Naive thymus-derived CD4-positive, alpha-beta T cell (primary cell): ENCODE measurements around the gene BMAL1. TPM values are rescaled to one million over a fixed set of nuclear protein-coding genes. Genes with fewer than 3 reads are reported as not detected.

Experiments
- ATAC-seq: fragments of 150-1000 bp; cut with Tn5 transposase; 2 replicates; pipeline ENCODE4 v1.10.0; 2021; ENCODE audit warnings: mild to moderate bottlenecking, moderate library complexity
- CTCF ChIA-PET: fragments of 350-600 bp; sonication (Branson Sonifier 250); formaldehyde crosslinking; loops from one replicate; lab custom pipeline; 2021; ENCODE audit warnings: antibody characterized with exemption; lab: Charles Lee
- POLR2A ChIA-PET: fragments of 350-600 bp; sonication (Branson Sonifier 250); formaldehyde crosslinking; loops from one replicate; lab custom pipeline; 2021; ENCODE audit warnings: antibody characterized with exemption, inconsistent platforms; lab: Charles Lee
- DNase-seq, 9 donors: peaks; one replicate each; pipeline versions ENCODE4 v3.0.0 to v3.0.0-alpha.2; 2020 to 2022; ENCODE audit warnings: mixed read lengths in 1 of 9
- H3K27ac ChIP-seq: one replicate; pipeline ENCODE4 v1.7.0; 2013; ENCODE audit warnings: mild to moderate bottlenecking, low read depth, low read length, moderate library complexity
- H3K27me3 ChIP-seq, 2 donors: one replicate each; pipeline ENCODE4 v1.7.0; 2013; ENCODE audit warnings: low read length in 2 of 2, mild to moderate bottlenecking in 2 of 2, moderate library complexity in 2 of 2; ENCODE audit not compliant: control insufficient read depth in 2 of 2, insufficient read depth in 2 of 2
- H3K36me3 ChIP-seq, 3 experiments: 1 replicate in 2 of 3; 2 replicates in 1 of 3; pipeline ENCODE4 v1.7.0; 2013; ENCODE audit warnings: low read length in 3 of 3, mild to moderate bottlenecking in 3 of 3, moderate library complexity in 1 of 3; ENCODE audit not compliant: insufficient read depth in 3 of 3, control insufficient read depth in 2 of 3
- H3K4me1 ChIP-seq, 2 donors: one replicate each; pipeline ENCODE4 v1.7.0; 2013; ENCODE audit warnings: low read length in 2 of 2, mild to moderate bottlenecking in 2 of 2, moderate library complexity in 1 of 2; ENCODE audit not compliant: control insufficient read depth in 2 of 2, insufficient read depth in 2 of 2
- H3K4me3 ChIP-seq: 2 replicates; pipeline ENCODE4 v1.7.0; 2013; ENCODE audit warnings: mild to moderate bottlenecking, low read length
- H3K9me3 ChIP-seq, 3 experiments: 1 replicate in 2 of 3; 2 replicates in 1 of 3; pipeline ENCODE4 v1.7.0; 2013; ENCODE audit warnings: low read length in 3 of 3; ENCODE audit not compliant: control insufficient read depth in 2 of 3
- H3K27ac Mint-ChIP-seq, 9 donors: one replicate each; pipeline ENCODE4 v1.8.0; 2020 to 2022; ENCODE audit warnings: mixed read lengths in 9 of 9, mild to moderate bottlenecking in 8 of 9, moderate library complexity in 5 of 9, inconsistent platforms in 2 of 9
- H3K27me3 Mint-ChIP-seq, 5 donors: one replicate each; pipeline ENCODE4 v1.8.0; 2021 to 2022; ENCODE audit warnings: mixed read lengths in 5 of 5, mild to moderate bottlenecking in 1 of 5
- H3K36me3 Mint-ChIP-seq, 5 donors: one replicate each; pipeline ENCODE4 v1.8.0; 2020 to 2022; ENCODE audit warnings: mixed read lengths in 5 of 5, mild to moderate bottlenecking in 3 of 5, inconsistent platforms in 1 of 5
- H3K4me1 Mint-ChIP-seq, 7 donors: one replicate each; pipeline ENCODE4 v1.8.0; 2020 to 2022; ENCODE audit warnings: mixed read lengths in 7 of 7, mild to moderate bottlenecking in 3 of 7, inconsistent platforms in 1 of 7
- H3K4me3 Mint-ChIP-seq, 10 donors: one replicate each; pipeline ENCODE4 v1.8.0; 2020 to 2022; ENCODE audit warnings: mild to moderate bottlenecking in 10 of 10, mixed read lengths in 10 of 10, moderate library complexity in 6 of 10, inconsistent platforms in 2 of 10
- H3K9me3 Mint-ChIP-seq, 11 donors: one replicate each; pipeline ENCODE4 v1.8.0; 2020 to 2022; ENCODE audit warnings: mixed read lengths in 11 of 11, mild to moderate bottlenecking in 4 of 11, inconsistent platforms in 1 of 11, moderate library complexity in 1 of 11
- intact Hi-C, 2 donors: fragments of 100-400 bp; cut with micrococcal nuclease; formaldehyde crosslinking; loops; one replicate each; pipeline ENCODE4 v1.15.1; 2023
- polyA plus RNA-seq, 2 donors: library from polyadenylated mRNA; unstranded; fragments of 300-500 nt; fragmentation: Illumina TruSeq; gene quantifications; one replicate each; pipeline ENCODE4 v1.2.3, GENCODE V29; 2021
- total RNA-seq, 6 experiments: library from RNA in 5 of 6; stranded (reverse) in 5 of 6; gene quantifications; 1 replicate in 5 of 6; 2 replicates in 1 of 6; pipeline ENCODE4 v1.2.3 and lab custom pipeline; 2021 to 2026

The BMAL1 gene
- total and polyA plus RNA-seq, 7 experiments from 2014 or later: 12.8 to 88.3 (median 47.9) TPM

DNA sequence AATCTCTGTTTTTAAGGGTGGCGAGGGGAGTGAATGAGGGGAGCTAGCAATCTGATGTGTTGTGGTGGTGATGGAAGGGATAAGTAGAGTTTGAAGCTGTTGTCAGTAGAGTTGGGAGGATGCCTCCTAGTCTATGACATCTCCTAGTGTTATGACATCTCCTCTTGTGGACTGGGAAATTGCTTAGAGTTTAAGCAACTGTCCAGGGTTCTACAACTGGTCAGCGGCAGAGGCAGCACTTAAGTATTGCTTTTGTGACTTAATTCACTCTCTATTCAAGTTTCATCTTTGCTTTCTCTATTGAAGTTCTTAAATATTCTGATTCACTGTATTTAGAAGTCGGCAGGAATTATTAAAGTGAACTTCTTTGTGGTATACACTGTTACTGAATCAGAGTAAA, 13.8 kb downstream of the BMAL1 start:
- CTCF ChIA-PET: interaction anchor here (2.5 kb wide), 1 partner anchor 43 kb away, joined by 10 read pairs; no protein-coding TSS in a partner anchor

DNA sequence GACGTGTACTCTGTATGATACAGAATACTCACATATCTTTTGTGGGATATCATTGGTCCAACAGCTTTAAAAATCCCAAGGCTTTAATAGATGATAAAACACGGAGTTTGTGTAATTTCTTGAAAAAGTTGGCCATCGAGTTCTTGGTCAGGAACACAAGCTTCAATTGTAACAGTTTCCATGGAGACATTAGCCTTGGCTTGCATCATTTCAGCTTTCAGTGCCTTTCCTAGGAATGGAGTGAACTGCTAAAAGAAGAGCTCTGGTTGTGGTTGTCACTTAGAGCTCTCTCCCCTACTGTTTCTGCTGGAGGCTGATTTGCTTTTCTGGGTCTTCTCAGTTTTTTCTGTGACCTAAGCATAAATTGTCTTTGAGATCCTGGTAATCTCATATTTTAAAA, 14.2 kb downstream of the BMAL1 start:
- peaks cover 37 to 44% of the 10 kb centered on the region in 2 donors for H3K4me1 ChIP-seq
- Mint-ChIP-seq H3K4me3 (no peak overlapping the region), H3K27me3 (no peaks in the 10 kb centered on the region), H3K36me3 (peaks cover 0 to 13% (median 0%) of the 10 kb centered on the region in 5 donors), H3K4me1 (peaks cover 47 to 94% (median 69%) of the 10 kb centered on the region in 7 donors), H3K27ac (no peak overlapping the region), H3K9me3 (no peaks in the 10 kb centered on the region)
- no peak overlapping the region for H3K4me3 ChIP-seq
- H3K36me3 ChIP-seq: no peaks in the 10 kb centered on the region
- DNase-seq (no peak), ATAC-seq (no peak)
- ChIA-PET CTCF (interaction anchor here (2.5 kb wide), 1 partner anchor 43 kb away, joined by 10 read pairs; no protein-coding TSS in a partner anchor), POLR2A (interaction anchor here (2.5 kb wide), 1 partner anchor 13 kb away, joined by 11 read pairs; no protein-coding TSS in a partner anchor)
- no peaks in the 10 kb centered on the region for H3K9me3 ChIP-seq
- H3K27ac ChIP-seq: no peak overlapping the region
- intact Hi-C loops: no loop called here
- no peaks in the 10 kb centered on the region for H3K27me3 ChIP-seq

More for the DNA sequence above, 13.8 kb downstream of the BMAL1 start:
- POLR2A ChIA-PET: interaction anchor here (2.5 kb wide), 1 partner anchor 12 kb away, joined by 11 read pairs; no protein-coding TSS in a partner anchor
- Histone ChIP-seq H3K4me3 (no peak overlapping the region), H3K27me3 (no peaks in the 10 kb centered on the region), H3K36me3 (no peaks in the 10 kb centered on the region), H3K27ac (no peak overlapping the region), H3K4me1 (peaks cover 34 to 43% of the 10 kb centered on the region in 2 donors), H3K9me3 (no peaks in the 10 kb centered on the region)
- intact Hi-C loops: no loop called here
- H3K27ac Mint-ChIP-seq: no peak overlapping the region
- no peak for DNase-seq
- peaks cover 0 to 13% (median 0%) of the 10 kb centered on the region in 5 donors for H3K36me3 Mint-ChIP-seq
- no peaks in the 10 kb centered on the region for H3K9me3 Mint-ChIP-seq
- H3K27me3 Mint-ChIP-seq: no peaks in the 10 kb centered on the region
- no peak overlapping the region for H3K4me3 Mint-ChIP-seq
- peaks cover 51 to 94% (median 69%) of the 10 kb centered on the region in 7 donors for H3K4me1 Mint-ChIP-seq
- no peak for ATAC-seq

DNA sequence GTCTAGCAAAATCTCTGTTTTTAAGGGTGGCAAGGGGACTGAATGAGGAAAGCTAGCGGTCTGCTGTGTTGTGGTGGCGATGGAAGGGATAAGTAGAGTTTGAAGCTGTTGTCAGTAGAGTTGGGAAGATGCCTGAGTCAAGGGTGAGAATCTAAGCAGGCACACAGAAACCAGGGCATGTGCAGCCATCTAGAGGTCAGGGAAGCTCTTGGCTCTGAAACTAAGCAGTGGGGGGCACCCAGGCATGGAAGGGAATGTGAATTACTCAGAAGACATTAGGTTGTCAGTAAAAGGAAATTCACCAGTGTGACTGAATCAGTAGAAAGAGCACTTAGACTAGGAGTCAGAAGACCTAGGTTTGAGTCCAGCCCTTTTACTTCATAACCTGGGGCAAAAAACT, 15.4 kb downstream of the BMAL1 start:
- POLR2A ChIA-PET: interaction anchor here (1.1 kb wide), 1 partner anchor 11 kb away, joined by 3 read pairs; no protein-coding TSS in a partner anchor
- no peak overlapping the region for H3K27ac ChIP-seq
- intact Hi-C loops: no loop called here
- Mint-ChIP-seq H3K27ac (no peak overlapping the region), H3K36me3 (peaks cover 0 to 13% (median 0%) of the 10 kb centered on the region in 5 donors), H3K27me3 (no peaks in the 10 kb centered on the region), H3K4me1 (peaks cover 35 to 94% (median 73%) of the 10 kb centered on the region in 7 donors), H3K9me3 (no peaks in the 10 kb centered on the region), H3K4me3 (peak overlapping the region in 3 of 10 donors; percentile 6 to 35 (median 33))
- DNase-seq (no peak), ATAC-seq (no peak)
- H3K4me3 ChIP-seq: no peak overlapping the region
- no peaks in the 10 kb centered on the region for H3K27me3 ChIP-seq
- H3K9me3 ChIP-seq: no peaks in the 10 kb centered on the region
- CTCF ChIA-PET: interaction anchor here (0.6 to 2.5 kb wide), 3 partner anchors 19 to 41 kb away, joined by 3 to 10 read pairs (median 4); no protein-coding TSS in a partner anchor
- H3K4me1 ChIP-seq: peaks cover 37 to 47% of the 10 kb centered on the region in 2 donors
- no peaks in the 10 kb centered on the region for H3K36me3 ChIP-seq

DNA sequence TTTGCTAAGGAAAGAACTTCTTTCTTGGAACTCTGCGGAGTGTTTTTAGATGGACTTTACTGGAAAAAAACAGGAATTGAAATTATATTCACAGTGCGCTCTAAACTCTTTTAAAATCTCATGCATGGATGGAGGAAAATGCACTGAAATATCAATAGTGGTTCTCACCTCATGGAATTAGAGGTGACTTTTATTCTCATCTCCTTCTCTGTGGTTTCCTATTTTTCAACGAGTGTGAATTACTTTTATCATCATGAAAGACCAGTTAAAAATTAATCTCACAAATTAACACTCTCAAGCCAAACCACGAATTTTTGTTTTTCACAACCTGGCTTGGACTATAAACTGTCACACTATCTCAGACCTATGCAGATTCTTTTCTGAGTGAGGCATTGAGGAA, 16.6 kb downstream of the BMAL1 start:
- H3K9me3 ChIP-seq: no peaks in the 10 kb centered on the region
- peaks cover 42 to 49% of the 10 kb centered on the region in 2 donors for H3K4me1 ChIP-seq
- H3K36me3 Mint-ChIP-seq: peaks cover 0 to 13% (median 6%) of the 10 kb centered on the region in 5 donors
- H3K27ac Mint-ChIP-seq: peak overlapping the region in 1 of 9 donors; percentile 56
- H3K4me1 Mint-ChIP-seq: peaks cover 23 to 95% (median 75%) of the 10 kb centered on the region in 7 donors
- ChIA-PET POLR2A (interaction anchor here (1.1 kb wide), 1 partner anchor 13 kb away, joined by 3 read pairs; no protein-coding TSS in a partner anchor), CTCF (no interaction called here)
- peak overlapping the region in 3 of 10 donors; percentile 1 to 56 (median 33) for H3K4me3 Mint-ChIP-seq
- H3K27me3 ChIP-seq: no peaks in the 10 kb centered on the region
- ATAC-seq (no peak), DNase-seq (no peak)
- H3K9me3 Mint-ChIP-seq: no peaks in the 10 kb centered on the region
- H3K36me3 ChIP-seq: no peaks in the 10 kb centered on the region
- no peaks in the 10 kb centered on the region for H3K27me3 Mint-ChIP-seq
- H3K27ac ChIP-seq: no peak overlapping the region
- no peak overlapping the region for H3K4me3 ChIP-seq
- intact Hi-C loops: no loop called here

DNA sequence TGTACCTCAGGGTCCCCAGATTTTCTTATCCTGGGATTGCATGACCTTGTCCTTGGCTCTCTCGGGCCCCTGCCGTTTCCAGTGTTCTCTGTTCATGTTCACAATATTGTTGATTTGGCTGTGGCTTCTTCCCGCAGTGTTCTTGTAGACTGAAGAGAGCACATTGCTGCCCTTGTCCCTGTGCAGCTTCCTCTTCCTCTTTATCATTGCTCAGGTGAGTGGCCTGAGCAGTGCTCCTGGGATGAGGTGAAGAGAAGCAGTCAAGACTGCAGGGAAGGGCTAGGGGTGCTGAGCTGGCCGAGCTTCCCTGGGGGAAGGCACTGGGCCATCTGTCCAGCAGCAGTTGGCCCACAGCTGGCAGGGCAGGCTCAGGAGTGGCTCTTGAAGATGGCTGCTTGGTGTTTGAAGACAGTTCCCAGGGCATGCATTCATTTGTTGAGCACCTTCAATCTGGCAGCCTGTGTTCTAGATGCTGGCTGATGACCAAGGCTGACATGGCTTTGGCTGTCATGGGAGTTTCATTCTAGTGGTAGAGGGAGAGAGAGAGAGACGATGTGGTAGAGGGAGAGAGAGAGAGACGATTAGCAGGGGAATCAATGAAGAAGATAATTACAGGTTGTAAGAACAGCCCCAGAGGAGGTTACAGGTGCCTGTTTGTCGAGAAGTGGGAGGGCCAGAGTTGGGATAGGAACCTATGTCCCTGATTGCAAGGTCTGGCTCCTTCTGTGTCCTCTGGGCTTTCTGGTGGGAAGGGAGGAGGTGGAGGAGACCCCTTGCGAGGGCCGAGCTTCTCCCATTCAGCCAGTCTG, 17.4 kb downstream of the BMAL1 start:
- H3K36me3 ChIP-seq: no peaks in the 10 kb centered on the region
- H3K4me3 ChIP-seq: no peak overlapping the region
- H3K27me3 ChIP-seq: no peaks in the 10 kb centered on the region
- DNase-seq: no peak
- no peak for ATAC-seq
- no peak overlapping the region for H3K27ac ChIP-seq
- H3K36me3 Mint-ChIP-seq: peaks cover 0 to 16% (median 8%) of the 10 kb centered on the region in 5 donors
- H3K27me3 Mint-ChIP-seq: no peaks in the 10 kb centered on the region
- H3K9me3 ChIP-seq: no peaks in the 10 kb centered on the region
- POLR2A ChIA-PET: no interaction called here
- H3K4me1 Mint-ChIP-seq: peaks cover 15 to 91% (median 76%) of the 10 kb centered on the region in 7 donors
- peak overlapping the region in 5 of 9 donors; percentile 0 to 53 (median 18) for H3K27ac Mint-ChIP-seq
- peaks cover 46 to 51% of the 10 kb centered on the region in 2 donors for H3K4me1 ChIP-seq
- intact Hi-C loops: no loop called here
- H3K4me3 Mint-ChIP-seq: peak overlapping the region in 8 of 10 donors; percentile 1 to 54 (median 14)
- CTCF ChIA-PET: interaction anchor here (1.1 kb wide), 1 partner anchor 10 kb away, joined by 3 read pairs; no protein-coding TSS in a partner anchor
- no peaks in the 10 kb centered on the region for H3K9me3 Mint-ChIP-seq

DNA sequence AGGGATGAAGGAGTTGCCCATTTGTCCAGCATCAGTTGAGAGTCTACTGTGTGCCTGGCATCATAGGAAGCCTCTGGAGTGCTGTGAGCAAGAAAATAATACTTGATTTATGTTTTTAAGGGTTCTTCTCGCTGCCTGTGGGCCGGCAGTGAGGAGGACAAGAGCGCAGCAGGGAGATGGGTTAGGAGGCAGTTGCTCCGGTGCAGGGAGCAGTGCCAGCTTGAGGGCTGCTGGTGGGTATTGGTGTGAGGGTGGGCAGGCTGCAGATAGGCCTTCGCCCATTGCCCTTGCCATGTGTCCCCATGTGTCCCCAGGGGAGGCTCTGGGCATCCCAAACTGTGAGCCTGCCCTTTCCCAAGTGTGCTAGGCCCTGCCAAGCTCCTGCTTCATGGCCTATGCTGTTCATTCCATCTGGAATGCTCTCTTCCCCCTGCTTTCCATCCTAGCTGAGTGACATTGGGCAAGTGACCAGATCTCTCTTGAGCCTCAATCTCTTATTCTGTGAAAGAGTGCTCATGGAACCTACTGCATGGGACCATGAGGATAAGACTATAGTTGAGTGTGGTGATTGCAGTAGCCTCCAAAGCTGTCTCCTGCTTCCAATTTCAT, 19.8 kb downstream of the BMAL1 start:
- Histone ChIP-seq H3K9me3 (no peaks in the 10 kb centered on the region), H3K36me3 (no peaks in the 10 kb centered on the region), H3K27ac (no peak overlapping the region), H3K4me1 (peaks cover 46 to 51% of the 10 kb centered on the region in 2 donors), H3K27me3 (no peaks in the 10 kb centered on the region), H3K4me3 (no peak overlapping the region)
- Mint-ChIP-seq H3K4me1 (peaks cover 0 to 99% (median 72%) of the 10 kb centered on the region in 7 donors), H3K27ac (peak overlapping the region in 6 of 9 donors; percentile 4 to 63 (median 46)), H3K36me3 (peaks cover 0 to 14% (median 8%) of the 10 kb centered on the region in 5 donors), H3K4me3 (peak overlapping the region in 8 of 10 donors; percentile 6 to 66 (median 33)), H3K27me3 (no peaks in the 10 kb centered on the region), H3K9me3 (no peaks in the 10 kb centered on the region)
- CTCF ChIA-PET: no interaction called here
- ATAC-seq (no peak), DNase-seq (no peak)
- intact Hi-C loops: no loop called here
- POLR2A ChIA-PET: no interaction called here
